BLaER1 (cell line): ENCODE measurements around the gene RGS9.
"Not testable (repeated sequence)": the region's sequence is repeated elsewhere in the genome, so short reads cannot be mapped to it uniquely, and the experiment has no call there.

ENCODE experiments used
- H3K27ac ChIP-seq: shearing (Covaris generic); formaldehyde crosslinking; 2 replicates; pipeline ENCODE4 v1.8.1; 2022
- H3K27me3 ChIP-seq: shearing (Covaris generic); formaldehyde crosslinking; 2 replicates; pipeline ENCODE4 v1.8.1; 2022
- H3K36me3 ChIP-seq: shearing (Covaris generic); formaldehyde crosslinking; 2 replicates; pipeline ENCODE4 v1.8.1; 2022
- H3K4me1 ChIP-seq: shearing (Covaris generic); formaldehyde crosslinking; 2 replicates; pipeline ENCODE4 v1.8.1; 2022
- H3K4me2 ChIP-seq: shearing (Covaris generic); formaldehyde crosslinking; 2 replicates; pipeline ENCODE4 v1.8.1; 2022
- H3K4me3 ChIP-seq: shearing (Covaris generic); formaldehyde crosslinking; 2 replicates; pipeline ENCODE4 v1.8.1; 2022
- H3K9ac ChIP-seq: shearing (Covaris generic); formaldehyde crosslinking; 2 replicates; pipeline ENCODE4 v1.8.1; 2022
- H3K9me3 ChIP-seq: shearing (Covaris generic); formaldehyde crosslinking; 2 replicates; pipeline ENCODE4 v1.8.1; 2022
- H4K20me1 ChIP-seq: shearing (Covaris generic); formaldehyde crosslinking; 2 replicates; pipeline ENCODE4 v1.8.1; 2022
- Cebpa-rat ChIP-seq: shearing (Covaris generic); IDR thresholded peaks from 2 replicates; pipeline ENCODE4 v1.8.1; 2022

The RGS9 gene

DNA sequence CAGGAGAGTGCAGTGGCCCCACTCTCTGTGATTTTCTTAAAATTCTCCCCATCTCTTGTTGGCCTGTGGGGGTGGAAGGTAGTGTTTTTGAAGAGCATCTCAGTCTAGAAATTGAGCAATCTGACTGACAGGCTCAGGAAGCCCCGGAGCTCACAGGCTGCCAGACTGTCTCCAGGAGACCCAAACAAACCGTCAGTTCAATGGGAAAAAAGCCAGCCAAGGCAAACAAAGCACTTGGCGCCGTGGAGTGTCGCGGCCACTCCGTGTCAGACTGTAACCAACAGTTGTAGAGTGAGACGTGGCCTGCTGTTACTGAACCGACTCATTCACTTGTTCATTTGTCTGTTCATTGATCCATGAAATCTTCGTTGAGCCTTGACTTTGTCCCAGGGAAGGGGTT is 33.7 kb downstream of the RGS9 start:
- no peak for TF ChIP-seq Cebpa-rat
- Histone ChIP-seq H3K4me3 (no peak overlapping the region), H3K4me1 (peaks cover 50% of the 10 kb centered on the region), H3K27ac (no peak overlapping the region), H3K27me3 (no peaks in the 10 kb centered on the region), H4K20me1 (no peaks in the 10 kb centered on the region), H3K9me3 (peaks cover 13% of the 10 kb centered on the region), H3K36me3 (peaks cover 5% of the 10 kb centered on the region; the same call in 1 of the 2 replicates), H3K4me2 (no peak overlapping the region), H3K9ac (no peak overlapping the region)

DNA sequence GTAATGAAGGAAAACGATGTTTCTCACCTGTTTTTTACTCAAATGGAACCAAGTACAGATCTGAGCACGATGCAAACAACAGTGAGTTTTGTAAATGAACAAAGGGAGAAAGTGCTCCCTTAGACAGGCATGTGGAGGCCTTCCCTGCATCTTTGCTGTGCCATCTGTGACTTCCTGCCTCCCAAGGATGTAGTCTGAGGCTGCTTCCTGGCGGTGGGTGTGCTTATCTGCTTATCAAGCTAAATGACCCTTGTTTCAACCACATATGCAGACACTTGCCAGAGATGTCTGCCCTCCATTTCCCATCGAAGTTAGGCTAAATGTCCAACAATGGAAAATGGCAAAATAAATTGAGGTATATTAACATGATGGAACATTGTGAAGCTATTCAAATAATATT is 34.6 kb downstream of the RGS9 start:
- Histone ChIP-seq H3K27ac (peak overlapping the region; percentile 80), H3K9me3 (peaks cover 13% of the 10 kb centered on the region), H3K36me3 (peaks cover 5% of the 10 kb centered on the region; the same call in 1 of the 2 replicates), H4K20me1 (no peaks in the 10 kb centered on the region), H3K4me1 (peaks cover 50% of the 10 kb centered on the region), H3K4me2 (peak overlapping the region; percentile 75), H3K27me3 (no peaks in the 10 kb centered on the region), H3K9ac (no peak overlapping the region), H3K4me3 (no peak overlapping the region)
- no peak for TF ChIP-seq Cebpa-rat

GRCh38 chr17:65172496-65173136 is 35.4 kb downstream of the RGS9 start:
- Histone ChIP-seq H3K4me1 (peaks cover 51% of the 10 kb centered on the region), H3K27me3 (no peaks in the 10 kb centered on the region), H3K9ac (no peak overlapping the region), H3K36me3 (peaks cover 5% of the 10 kb centered on the region; the same call in 1 of the 2 replicates), H4K20me1 (no peaks in the 10 kb centered on the region), H3K4me2 (peak overlapping the region; percentile 75), H3K9me3 (peaks cover 13% of the 10 kb centered on the region), H3K4me3 (no peak overlapping the region), H3K27ac (peak overlapping the region; percentile 80)
- no peak for TF ChIP-seq Cebpa-rat

- H3K27ac ChIP-seq, result peak overlapping the region; percentile 80
- no peaks in the 10 kb centered on the region for H3K27me3 ChIP-seq
- peak overlapping the region; percentile 42 for H3K9ac ChIP-seq
- peak overlapping the region; percentile 75 for H3K4me2 ChIP-seq
- H3K9me3 ChIP-seq, result peaks cover 13% of the 10 kb centered on the region
- H3K4me3 ChIP-seq, result no peak overlapping the region
- TF ChIP-seq Cebpa-rat, result no peak
- peaks cover 5% of the 10 kb centered on the region; the same call in 1 of the 2 replicates for H3K36me3 ChIP-seq
- peaks cover 58% of the 10 kb centered on the region for H3K4me1 ChIP-seq
- H4K20me1 ChIP-seq, result no peaks in the 10 kb centered on the region
Observed at GRCh38 chr17:65173284-65173793, 36.2 kb downstream of the RGS9 start.

DNA sequence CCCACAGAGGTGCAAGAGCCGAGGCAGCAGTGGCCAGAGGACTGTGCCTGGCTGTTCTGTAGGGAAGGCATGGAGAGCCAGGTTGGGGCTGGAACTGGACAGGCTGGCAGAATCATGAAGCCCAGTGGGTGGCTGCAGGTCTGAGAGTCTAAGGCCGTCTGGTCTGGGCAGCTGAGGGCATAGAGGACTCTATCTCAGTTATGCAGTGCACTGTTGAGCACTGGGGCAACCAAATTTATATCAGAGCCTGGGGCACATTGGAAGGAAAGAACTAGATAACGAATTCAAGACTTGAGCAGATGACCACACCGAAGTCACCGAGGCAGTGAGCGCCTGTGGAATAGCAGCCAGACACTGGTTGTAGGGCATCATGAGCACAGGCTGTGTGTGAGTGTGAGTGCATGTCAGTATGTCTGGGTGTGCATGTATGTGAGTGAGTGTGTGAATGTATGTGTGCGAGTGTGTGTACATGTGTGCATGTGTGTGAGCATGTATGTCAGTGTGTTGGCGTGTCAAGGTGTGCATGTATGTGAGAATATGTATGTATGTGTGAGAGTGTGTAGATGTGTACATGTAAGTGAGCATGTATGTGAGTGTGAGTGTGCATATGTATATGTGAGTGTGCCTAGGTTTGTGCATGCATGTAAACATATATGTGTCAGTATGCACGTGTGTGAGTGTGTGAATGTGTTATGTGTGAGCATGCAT is 37.0 kb downstream of the RGS9 start:
- H3K4me2 ChIP-seq, result peak overlapping the region; percentile 75
- H3K4me1 ChIP-seq, result peaks cover 66% of the 10 kb centered on the region
- H3K9ac ChIP-seq, result peak overlapping the region; percentile 42
- H3K9me3 ChIP-seq, result peaks cover 13% of the 10 kb centered on the region
- H3K27ac ChIP-seq, result peak overlapping the region; percentile 80
- no peak for TF ChIP-seq Cebpa-rat
- no peaks in the 10 kb centered on the region for H4K20me1 ChIP-seq
- no peak overlapping the region for H3K4me3 ChIP-seq
- H3K27me3 ChIP-seq, result no peaks in the 10 kb centered on the region
- peaks cover 5% of the 10 kb centered on the region; the same call in 1 of the 2 replicates for H3K36me3 ChIP-seq

DNA sequence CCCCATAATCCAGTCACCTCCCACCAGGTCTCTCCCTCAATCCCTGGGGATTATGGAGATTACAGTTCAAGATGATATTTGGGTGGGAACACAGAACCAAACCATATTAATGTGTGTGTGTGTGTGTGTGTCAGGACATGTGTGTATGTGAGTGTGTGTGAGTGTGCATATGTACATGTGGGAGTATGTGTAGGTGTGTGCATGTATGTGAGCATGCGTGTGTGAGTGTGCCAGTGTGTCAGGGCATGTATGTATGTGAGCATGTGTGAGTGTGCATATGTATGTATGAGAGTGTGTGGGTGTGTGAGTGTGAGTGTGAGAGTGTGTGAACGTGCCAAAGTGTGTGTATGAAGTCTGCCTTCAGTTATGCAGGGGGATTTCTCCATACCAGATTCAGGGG is 37.8 kb downstream of the RGS9 start:
- Histone ChIP-seq H3K4me2 (no peak overlapping the region), H3K4me1 (peaks cover 74% of the 10 kb centered on the region), H3K36me3 (peaks cover 5% of the 10 kb centered on the region; the same call in 1 of the 2 replicates), H3K9ac (no peak overlapping the region), H3K9me3 (peaks cover 13% of the 10 kb centered on the region), H3K27me3 (no peaks in the 10 kb centered on the region), H4K20me1 (no peaks in the 10 kb centered on the region), H3K4me3 (no peak overlapping the region), H3K27ac (no peak overlapping the region)
- TF ChIP-seq Cebpa-rat, result no peak

GRCh38 chr17:65175952-65176351 is 38.8 kb downstream of the RGS9 start:
- H3K4me1 ChIP-seq, result peaks cover 81% of the 10 kb centered on the region

GRCh38 chr17:65176646-65177409 is 39.7 kb downstream of the RGS9 start:
- no peak for TF ChIP-seq Cebpa-rat
- no peak overlapping the region for H3K9ac ChIP-seq
- H3K27ac ChIP-seq, result no peak overlapping the region

More at GRCh38 chr17:65175952-65176351, 38.8 kb downstream of the RGS9 start:
- Histone ChIP-seq H3K4me3 (no peak overlapping the region), H3K36me3 (peaks cover 4% of the 10 kb centered on the region; the same call in 1 of the 2 replicates), H4K20me1 (no peaks in the 10 kb centered on the region), H3K9ac (no peak overlapping the region), H3K27ac (no peak overlapping the region), H3K4me2 (no peak overlapping the region), H3K9me3 (peaks cover 5% of the 10 kb centered on the region), H3K27me3 (no peaks in the 10 kb centered on the region)
- TF ChIP-seq Cebpa-rat, result no peak

DNA sequence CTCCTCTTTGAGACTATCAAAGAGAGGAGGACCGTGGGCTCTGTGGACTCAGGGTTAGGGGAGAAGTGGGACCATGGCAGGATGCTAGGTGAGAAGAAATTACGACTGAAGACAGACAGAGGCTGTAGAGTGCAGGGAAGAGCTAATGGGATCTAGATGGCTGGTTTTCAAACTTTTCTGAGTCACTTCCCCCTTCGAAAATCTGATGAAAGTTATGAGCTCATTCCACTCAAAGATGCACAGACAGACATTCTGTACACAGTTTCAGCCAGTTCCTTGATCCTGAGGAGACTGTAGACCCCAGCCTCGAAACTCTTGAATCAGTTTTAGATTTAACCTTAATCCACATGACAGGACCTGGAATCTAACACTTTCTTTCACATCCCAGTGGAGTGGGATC is 40.7 kb downstream of the RGS9 start:
- no peak for TF ChIP-seq Cebpa-rat
- Histone ChIP-seq H3K9ac (no peak overlapping the region), H3K4me3 (no peak overlapping the region), H3K36me3 (no peaks in the 10 kb centered on the region), H3K4me2 (no peak overlapping the region; the same call in 1 of the 2 replicates), H3K27me3 (no peaks in the 10 kb centered on the region), H3K9me3 (no peaks in the 10 kb centered on the region), H3K27ac (no peak overlapping the region), H3K4me1 (peaks cover 81% of the 10 kb centered on the region), H4K20me1 (no peaks in the 10 kb centered on the region)

More at GRCh38 chr17:65176646-65177409, 39.7 kb downstream of the RGS9 start:
- peaks cover 81% of the 10 kb centered on the region for H3K4me1 ChIP-seq
- H4K20me1 ChIP-seq, result no peaks in the 10 kb centered on the region
- no peaks in the 10 kb centered on the region for H3K27me3 ChIP-seq
- H3K9me3 ChIP-seq, result no peaks in the 10 kb centered on the region
- no peak overlapping the region for H3K4me2 ChIP-seq
- no peak overlapping the region for H3K4me3 ChIP-seq
- H3K36me3 ChIP-seq, result no peaks in the 10 kb centered on the region

DNA sequence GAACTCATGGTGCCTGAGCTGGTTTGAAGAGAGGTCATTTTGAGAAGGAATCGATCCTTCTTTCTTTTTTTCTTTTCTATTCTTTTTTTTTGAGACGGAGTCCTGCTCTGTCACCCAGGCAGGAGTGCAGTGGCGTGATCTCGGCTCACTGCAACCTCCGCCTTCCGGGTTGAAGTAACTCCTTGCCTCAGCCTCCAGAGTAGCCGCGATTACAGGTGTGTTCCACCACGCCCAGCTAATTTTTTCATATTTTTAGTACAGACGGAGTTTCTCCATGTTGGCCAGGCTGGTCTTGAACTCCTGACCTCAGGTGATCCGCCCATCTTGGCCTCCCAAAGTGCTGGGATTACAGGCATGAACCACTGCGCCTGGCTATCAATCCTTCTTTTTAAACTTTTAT is 43.1 kb downstream of the RGS9 start:
- peak overlapping the region; percentile 73 for H3K4me2 ChIP-seq
- not testable (repeated sequence) for H3K4me3 ChIP-seq, H4K20me1 ChIP-seq, H3K9ac ChIP-seq, H3K9me3 ChIP-seq, H3K27me3 ChIP-seq, H3K36me3 ChIP-seq
- peaks cover 81% of the 10 kb centered on the region for H3K4me1 ChIP-seq
- peak overlapping the region; percentile 49 for H3K27ac ChIP-seq

- peak overlapping the region; percentile 73 for H3K4me2 ChIP-seq
- H3K27ac ChIP-seq, result not testable (repeated sequence)
Observed at GRCh38 chr17:65180752-65181236, 43.6 kb downstream of the RGS9 start.

More at GRCh38 chr17:65180752-65181236, 43.6 kb downstream of the RGS9 start:
- not testable (repeated sequence) for H4K20me1 ChIP-seq, H3K9me3 ChIP-seq, H3K4me3 ChIP-seq, H3K9ac ChIP-seq, H3K27me3 ChIP-seq, H3K36me3 ChIP-seq
- H3K4me1 ChIP-seq, result peaks cover 83% of the 10 kb centered on the region
